Mucosa of descending colon (tissue), 3 donors: ENCODE measurements around the gene CEP290. TPM values are rescaled to one million over a fixed set of nuclear protein-coding genes. Genes with fewer than 3 reads are reported as not detected.

Source experiments
- ATAC-seq: fragments of 200-7000 bp; cut with Tn5 transposase; one replicate; pipeline ENCODE4 v1.9.1; 2020; ENCODE audit warnings: mild to moderate bottlenecking, moderate library complexity
- DNase-seq, 3 donors: peaks; one replicate each; pipeline ENCODE4 v3.0.0-alpha.2; 2020
- H3K36me3 ChIP-seq: fragments of 200-600 bp; one replicate; pipeline ENCODE4 v1.8.0; 2021; ENCODE audit warnings: low read depth, mild to moderate bottlenecking
- H3K4me1 ChIP-seq: fragments of 200-600 bp; one replicate; pipeline ENCODE4 v1.8.0; 2021; ENCODE audit warnings: low read depth, mild to moderate bottlenecking
- H3K4me3 ChIP-seq: fragments of 200-600 bp; one replicate; pipeline ENCODE4 v1.8.0; 2021; ENCODE audit warnings: mild to moderate bottlenecking
- H3K9me3 ChIP-seq: fragments of 200-600 bp; one replicate; pipeline ENCODE4 v1.8.0; 2021; ENCODE audit warnings: mild to moderate bottlenecking
- CTCF ChIP-seq: fragments of 200-600 bp; IDR thresholded peaks from one replicate; pipeline ENCODE4 v1.8.0; 2022; ENCODE audit warnings: antibody characterized with exemption, mild to moderate bottlenecking
- intact Hi-C, 2 donors: fragments of 100-400 bp; cut with DNase I in 1 of 2; cut with micrococcal nuclease in 1 of 2; formaldehyde crosslinking; loops; one replicate each; pipeline versions ENCODE4 v1.11.0 to v1.11.1; 2022; cut with DNase I, micrococcal nuclease
- total RNA-seq, 3 donors: library from RNA; stranded (reverse); fragmentation: NEBNext Ultra II Directional in 2 of 3; extraction: Animal tissue kit (Norgen Biotek cat#: 25700) in 2 of 3; gene quantifications; one replicate each; pipeline versions ENCODE4 v1.2.1 to v1.2.4, GENCODE V29; 2021 to 2023
- donor health status: DM: no; HTN: no; CAD: no; lungs with moderate emphysema.
- donor health status: DM: no; HTN: no; CAD: no.
- donor health status: DM: no; HTN: yes; CAD: no.

CEP290 gene
- total RNA-seq, 3 donors from 2014 or later: 6.8 to 13.0 (median 12.1) TPM

GRCh38 chr12:88081247-88081646 is 60.6 kb downstream of the CEP290 start:
- intact Hi-C loops: no loop called here
- no peak for TF ChIP-seq CTCF
- Histone ChIP-seq H3K9me3 (no peaks in the 10 kb centered on the region), H3K36me3 (no peaks in the 10 kb centered on the region), H3K4me3 (no peak overlapping the region), H3K4me1 (no peaks in the 10 kb centered on the region)
- no peak for ATAC-seq
- no peak for DNase-seq

GRCh38 chr12:88067301-88067700 is 74.6 kb downstream of the CEP290 start:
- Histone ChIP-seq H3K36me3 (no peaks in the 10 kb centered on the region), H3K4me1 (no peaks in the 10 kb centered on the region), H3K4me3 (no peak overlapping the region), H3K9me3 (no peaks in the 10 kb centered on the region)
- ATAC-seq: no peak
- TF ChIP-seq CTCF: no peak
- intact Hi-C loops: no loop called here
- DNase-seq: no peak

DNA sequence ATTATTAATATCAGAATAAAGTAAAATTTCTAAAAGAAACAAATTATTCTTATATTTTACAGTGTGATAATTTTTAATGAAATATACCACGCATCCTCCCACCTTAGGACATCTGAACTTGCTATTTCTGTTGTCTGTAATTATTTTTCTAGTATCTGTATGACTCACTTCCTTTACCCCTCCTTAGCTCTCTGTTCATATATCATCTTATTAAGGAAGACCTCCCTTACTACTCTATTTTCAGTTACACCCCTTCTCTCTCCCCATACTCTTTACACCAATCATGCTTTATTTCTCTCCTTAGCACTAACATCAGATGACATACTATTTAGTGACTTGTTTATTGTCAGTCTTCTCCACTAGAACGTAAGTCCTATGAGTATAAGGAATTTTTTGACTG is 78.5 kb downstream of the CEP290 start:
- Histone ChIP-seq H3K36me3 (no peaks in the 10 kb centered on the region), H3K4me3 (no peak overlapping the region), H3K4me1 (no peaks in the 10 kb centered on the region), H3K9me3 (no peaks in the 10 kb centered on the region)
- TF ChIP-seq CTCF: no peak
- ATAC-seq (no peak), DNase-seq (no peak)
- intact Hi-C loops: no loop called here

DNA sequence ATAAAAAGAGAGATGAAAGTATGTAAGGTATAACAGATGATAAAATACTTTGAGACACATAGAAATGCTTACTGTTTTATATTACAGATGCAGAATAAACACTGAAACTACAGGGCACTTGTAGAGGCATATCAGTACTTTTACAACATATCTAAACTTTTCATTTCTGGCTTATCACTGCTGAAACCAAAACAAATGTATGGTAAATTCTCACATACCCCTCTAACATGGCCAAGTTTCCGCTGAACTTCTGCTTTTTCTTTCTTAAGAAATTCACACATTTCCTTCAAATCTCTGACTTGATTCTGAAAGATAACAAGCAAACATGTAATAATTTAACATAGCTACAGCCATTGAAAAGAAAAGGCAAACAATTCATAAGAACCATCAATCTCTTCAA is 79.4 kb downstream of the CEP290 start:
- no peaks in the 10 kb centered on the region for H3K36me3 ChIP-seq
- no peak for DNase-seq
- H3K4me3 ChIP-seq: no peak overlapping the region
- ATAC-seq: no peak
- no peaks in the 10 kb centered on the region for H3K4me1 ChIP-seq
- intact Hi-C loops: no loop called here
- no peaks in the 10 kb centered on the region for H3K9me3 ChIP-seq
- TF ChIP-seq CTCF: no peak

DNA sequence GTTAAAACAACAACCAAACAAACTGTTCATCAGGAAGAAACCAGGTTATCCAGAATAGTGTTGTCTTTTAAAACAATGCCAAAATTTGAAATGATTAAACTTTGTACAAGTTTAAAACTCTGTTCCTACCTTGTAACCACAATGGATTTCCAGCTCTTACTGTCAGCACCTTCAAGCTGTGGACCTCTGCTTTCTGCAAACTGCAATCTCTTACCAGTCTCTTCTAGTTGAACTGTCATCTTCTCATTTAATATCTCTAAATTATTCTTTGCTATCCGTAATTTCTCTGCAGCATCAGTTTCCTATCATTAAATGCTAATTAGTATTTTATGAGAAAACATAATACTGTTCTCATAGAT is 83.2 kb downstream of the CEP290 start:
- Histone ChIP-seq H3K4me3 (no peak overlapping the region), H3K36me3 (no peaks in the 10 kb centered on the region), H3K4me1 (no peaks in the 10 kb centered on the region), H3K9me3 (no peaks in the 10 kb centered on the region)
- TF ChIP-seq CTCF: no peak
- no peak for DNase-seq
- ATAC-seq: no peak
- intact Hi-C loops: no loop called here

GRCh38 chr12:88057994-88058718 is 83.7 kb downstream of the CEP290 start:
- Histone ChIP-seq H3K36me3 (no peaks in the 10 kb centered on the region), H3K4me3 (no peak overlapping the region), H3K9me3 (no peaks in the 10 kb centered on the region), H3K4me1 (no peaks in the 10 kb centered on the region)
- no peak for ATAC-seq
- TF ChIP-seq CTCF: no peak
- intact Hi-C loops: no loop called here
- no peak for DNase-seq
